Mesothelial cell of epicardium (in vitro differentiated cells): ENCODE measurements around the gene RAMACL. TPM values are rescaled to one million over a fixed set of nuclear protein-coding genes. Genes with fewer than 3 reads are reported as not detected.
"Not testable (repeated sequence)": the region's sequence is repeated elsewhere in the genome, so short reads cannot be mapped to it uniquely, and the experiment has no call there.

ENCODE experiments used
- DNase-seq, 2 experiments: peaks; one replicate each; pipeline ENCODE4 v3.0.0; 2021; ENCODE audit warnings: low spot score in 2 of 2; ENCODE audit not compliant: unreplicated experiment in 2 of 2
- H3K27ac Mint-ChIP-seq: 2 replicates; pipeline ENCODE4 v1.8.0; 2021; ENCODE audit warnings: mixed read lengths
- H3K27me3 Mint-ChIP-seq: 2 replicates; pipeline ENCODE4 v1.8.0; 2021; ENCODE audit warnings: low read depth, mixed read lengths
- H3K36me3 Mint-ChIP-seq: 2 replicates; pipeline ENCODE4 v1.8.0; 2021; ENCODE audit warnings: mixed read lengths
- H3K4me1 Mint-ChIP-seq: 2 replicates; pipeline ENCODE4 v1.8.0; 2021; ENCODE audit warnings: mixed read lengths
- H3K4me3 Mint-ChIP-seq: 2 replicates; pipeline ENCODE4 v1.8.0; 2021; ENCODE audit warnings: mild to moderate bottlenecking, moderate library complexity, mixed read lengths
- H3K9me3 Mint-ChIP-seq: 2 replicates; pipeline ENCODE4 v1.8.0; 2021; ENCODE audit warnings: mixed read lengths
- total RNA-seq: library from RNA; stranded (reverse); gene quantifications from 3 replicates; pipeline ENCODE4 v1.2.1, GENCODE V29; 2021
- TF ChIP-seq, protein P1 (sequence below): fragments of 200-600 bp; sonication (generic); IDR thresholded peaks from one replicate; pipeline ENCODE4 v1.5.0; 2021; ENCODE audit warnings: antibody characterized with exemption; ENCODE audit not compliant: unreplicated experiment

The RAMACL gene
- total RNA-seq, 1 donor from 2014 or later = 0.69 TPM

DNA sequence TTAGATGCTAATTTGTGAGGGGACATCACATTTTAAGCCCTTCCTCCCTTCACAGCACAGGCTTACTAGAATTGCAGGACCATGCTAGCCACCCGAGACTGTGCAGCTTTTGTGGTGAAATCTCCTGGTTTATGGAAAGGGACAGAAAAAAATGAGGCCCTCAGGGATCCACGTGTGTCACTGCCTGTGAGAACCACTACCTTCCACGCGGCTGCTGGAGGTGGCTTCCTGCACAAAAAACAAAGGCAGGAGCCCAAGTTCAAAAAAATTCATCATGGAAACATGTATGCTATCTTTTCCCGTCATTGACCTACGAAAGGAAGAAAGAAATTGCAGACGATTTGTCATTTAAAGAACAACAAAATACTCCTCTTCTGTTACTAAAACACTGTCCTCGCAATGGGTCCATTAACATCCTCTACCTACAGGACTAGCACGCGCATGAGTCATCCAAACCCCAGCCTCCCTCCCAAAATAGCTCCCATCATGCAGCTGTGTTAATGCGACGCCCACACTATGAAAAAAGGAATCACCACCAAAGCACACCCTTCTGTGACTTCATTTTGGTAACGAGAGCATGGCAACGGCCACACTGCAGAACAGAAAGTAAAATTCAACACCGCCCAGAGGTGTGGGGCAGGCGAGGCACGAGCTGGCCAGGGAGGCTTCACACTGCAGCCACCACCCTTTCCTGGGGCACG is 45.7 kb downstream of the RAMACL start:
- no peak for DNase-seq
- Mint-ChIP-seq H3K27ac (no peak overlapping the region), H3K9me3 (no peaks in the 10 kb centered on the region), H3K36me3 (no peaks in the 10 kb centered on the region), H3K4me3 (no peak overlapping the region), H3K4me1 (peaks cover 25% of the 10 kb centered on the region), H3K27me3 (no peaks in the 10 kb centered on the region)
- TF ChIP-seq, protein P1, sequence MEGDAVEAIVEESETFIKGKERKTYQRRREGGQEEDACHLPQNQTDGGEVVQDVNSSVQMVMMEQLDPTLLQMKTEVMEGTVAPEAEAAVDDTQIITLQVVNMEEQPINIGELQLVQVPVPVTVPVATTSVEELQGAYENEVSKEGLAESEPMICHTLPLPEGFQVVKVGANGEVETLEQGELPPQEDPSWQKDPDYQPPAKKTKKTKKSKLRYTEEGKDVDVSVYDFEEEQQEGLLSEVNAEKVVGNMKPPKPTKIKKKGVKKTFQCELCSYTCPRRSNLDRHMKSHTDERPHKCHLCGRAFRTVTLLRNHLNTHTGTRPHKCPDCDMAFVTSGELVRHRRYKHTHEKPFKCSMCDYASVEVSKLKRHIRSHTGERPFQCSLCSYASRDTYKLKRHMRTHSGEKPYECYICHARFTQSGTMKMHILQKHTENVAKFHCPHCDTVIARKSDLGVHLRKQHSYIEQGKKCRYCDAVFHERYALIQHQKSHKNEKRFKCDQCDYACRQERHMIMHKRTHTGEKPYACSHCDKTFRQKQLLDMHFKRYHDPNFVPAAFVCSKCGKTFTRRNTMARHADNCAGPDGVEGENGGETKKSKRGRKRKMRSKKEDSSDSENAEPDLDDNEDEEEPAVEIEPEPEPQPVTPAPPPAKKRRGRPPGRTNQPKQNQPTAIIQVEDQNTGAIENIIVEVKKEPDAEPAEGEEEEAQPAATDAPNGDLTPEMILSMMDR = no peak

DNA sequence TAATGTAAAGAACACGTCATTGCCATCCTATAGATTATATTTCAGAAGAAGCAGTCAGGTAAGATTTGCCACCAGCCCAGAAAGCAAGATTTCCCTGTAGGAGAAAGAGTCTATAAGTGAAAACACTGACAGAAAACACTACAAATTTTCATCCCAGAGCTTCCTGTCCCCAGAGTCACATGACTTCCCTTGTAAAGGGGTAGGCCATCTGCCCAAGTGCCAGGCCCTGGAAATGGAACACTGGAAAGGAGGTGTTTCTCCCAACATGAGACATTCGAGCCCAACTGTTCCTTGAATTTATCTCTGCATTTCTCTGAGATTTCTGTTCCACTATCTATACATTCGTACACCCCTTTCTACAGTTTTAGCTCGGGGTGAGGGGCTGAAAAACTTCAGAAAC is 46.9 kb downstream of the RAMACL start:
- no peak overlapping the region for H3K27ac Mint-ChIP-seq
- TF ChIP-seq, protein P1 = no peak
- H3K9me3 Mint-ChIP-seq = no peaks in the 10 kb centered on the region

DNA sequence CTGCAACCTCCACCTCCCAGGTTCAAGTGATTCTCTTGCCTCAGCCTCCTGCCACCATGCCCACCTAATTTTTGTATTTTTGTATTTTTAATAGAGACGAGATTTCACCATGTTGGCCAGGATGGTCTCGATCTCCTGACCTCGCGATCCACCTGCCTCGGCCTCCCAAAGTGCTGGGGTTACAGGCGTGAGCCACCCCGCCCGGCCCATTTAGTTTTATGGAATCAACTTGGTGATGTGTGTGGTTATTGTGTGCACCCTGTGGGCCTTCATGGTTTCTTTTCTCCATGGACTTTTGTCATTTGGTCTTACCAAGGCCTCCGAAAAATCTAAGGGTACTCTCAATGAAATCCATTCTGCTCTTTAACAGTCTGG is 47.5 kb downstream of the RAMACL start:
- not testable (repeated sequence) for H3K4me3 Mint-ChIP-seq, DNase-seq, H3K27ac Mint-ChIP-seq, H3K9me3 Mint-ChIP-seq, H3K36me3 Mint-ChIP-seq, H3K27me3 Mint-ChIP-seq
- H3K4me1 Mint-ChIP-seq = peaks cover 21% of the 10 kb centered on the region

More for the DNA sequence above, 46.9 kb downstream of the RAMACL start:
- no peak overlapping the region for H3K4me3 Mint-ChIP-seq
- no peaks in the 10 kb centered on the region for H3K36me3 Mint-ChIP-seq
- H3K4me1 Mint-ChIP-seq = peaks cover 25% of the 10 kb centered on the region
- no peak for DNase-seq
- no peaks in the 10 kb centered on the region for H3K27me3 Mint-ChIP-seq

DNA sequence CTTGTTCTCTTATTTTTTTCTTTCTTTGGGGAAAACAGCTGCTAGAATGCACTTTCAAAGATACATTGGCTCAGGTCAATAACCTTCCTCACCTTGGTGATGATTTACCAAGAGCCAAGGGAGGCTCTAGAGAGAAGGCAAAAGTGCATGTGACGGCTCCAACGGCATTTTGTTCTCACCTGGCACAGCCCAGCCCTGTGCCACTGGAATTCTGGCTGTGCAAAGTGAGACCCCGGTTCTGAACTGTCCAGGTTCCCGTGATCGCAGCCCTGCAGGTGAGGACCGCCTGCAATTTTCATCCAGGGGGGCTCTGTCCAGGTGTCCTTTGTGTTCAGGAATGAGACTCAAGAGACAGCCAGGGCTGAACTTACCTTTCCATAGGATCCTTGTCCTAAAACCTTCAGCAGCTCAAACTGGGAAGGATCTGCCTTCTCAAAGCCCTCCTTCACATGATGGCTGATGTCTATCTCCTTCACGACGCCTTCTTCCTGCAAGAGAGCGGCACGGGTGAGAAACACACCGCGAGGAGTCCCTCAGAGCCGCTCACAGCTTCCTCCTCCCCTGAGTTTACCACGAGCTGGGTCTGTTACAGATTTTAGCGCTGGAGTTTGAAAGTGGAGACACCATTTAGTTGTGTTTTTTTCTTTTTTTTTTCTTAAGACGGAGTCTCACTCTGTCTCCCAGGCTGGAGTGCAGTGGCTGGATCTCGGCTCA is 48.0 kb downstream of the RAMACL start:
- no peaks in the 10 kb centered on the region for H3K36me3 Mint-ChIP-seq
- TF ChIP-seq, protein P1 = no peak

DNA sequence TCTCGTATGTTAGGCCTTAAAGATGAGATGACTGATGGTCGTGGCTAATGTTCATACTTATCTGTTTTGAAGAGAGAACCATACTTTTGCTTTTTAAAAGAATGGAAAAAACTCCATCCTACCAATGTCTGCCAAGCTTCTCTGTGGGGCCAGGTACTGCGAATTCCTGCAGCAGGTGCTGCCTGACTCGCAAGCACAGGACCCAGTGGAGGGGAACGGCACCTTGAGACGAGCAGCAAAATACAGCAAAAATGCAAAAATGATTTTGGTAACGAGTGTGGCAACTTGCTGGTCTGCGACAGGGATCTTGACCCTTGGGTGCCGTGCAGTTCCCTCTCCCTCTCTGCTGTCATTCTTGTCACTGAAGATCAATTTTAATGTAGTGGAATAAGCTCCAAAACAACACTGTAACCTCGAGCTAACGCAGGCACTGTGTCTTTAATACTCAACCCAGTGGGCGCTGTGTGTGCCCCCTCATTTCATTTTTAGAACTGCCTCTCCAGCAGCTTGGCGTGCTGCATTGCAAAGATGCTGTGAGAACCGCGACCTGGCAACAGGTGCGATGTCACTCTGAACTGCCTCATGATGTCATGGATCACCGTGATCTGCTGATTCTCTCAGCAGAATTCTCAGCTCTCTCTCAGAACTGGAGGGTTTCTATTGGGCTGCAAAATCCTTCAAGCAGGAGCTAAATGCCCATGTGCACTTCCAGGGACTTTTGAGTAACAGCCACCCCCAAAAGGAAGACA is 51.6 kb downstream of the RAMACL start:
- H3K9me3 Mint-ChIP-seq = no peaks in the 10 kb centered on the region
- no peaks in the 10 kb centered on the region for H3K4me1 Mint-ChIP-seq
- no peak overlapping the region for H3K27ac Mint-ChIP-seq
- H3K36me3 Mint-ChIP-seq = peaks cover 8% of the 10 kb centered on the region
- no peak for DNase-seq
- no peak overlapping the region for H3K4me3 Mint-ChIP-seq
- TF ChIP-seq, protein P1 = no peak
- no peaks in the 10 kb centered on the region for H3K27me3 Mint-ChIP-seq

More for the DNA sequence above, 48.0 kb downstream of the RAMACL start:
- Mint-ChIP-seq H3K4me1 (peaks cover 16% of the 10 kb centered on the region), H3K27me3 (no peaks in the 10 kb centered on the region), H3K4me3 (no peak overlapping the region), H3K9me3 (no peaks in the 10 kb centered on the region), H3K27ac (no peak overlapping the region)
- no peak for DNase-seq
